ENCODE data around the gene ZIM2.
A peak's percentile ranks its signal among the peaks of the same experiment; 100 is the strongest.

ZIM2 gene

DNA sequence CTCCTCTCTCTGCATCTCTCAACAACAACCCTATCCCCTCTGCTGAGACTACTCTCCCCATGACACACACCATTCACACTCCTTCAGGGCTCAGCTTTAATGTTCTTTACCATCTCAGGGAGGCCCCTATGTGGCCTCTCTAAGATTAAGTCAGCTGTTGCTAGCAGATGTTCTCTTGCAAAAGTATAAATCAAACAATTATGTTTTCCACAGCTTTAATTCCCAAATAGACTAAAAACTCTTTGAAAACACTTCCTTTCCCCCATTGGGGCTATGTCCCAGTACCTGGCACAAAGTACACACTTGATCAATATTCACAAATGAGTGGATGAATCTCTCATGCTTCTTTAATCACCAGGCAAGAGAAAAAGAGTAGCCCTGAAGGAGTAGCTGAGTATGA lies 5.1 kb downstream of the ZIM2 start:
- no peak overlapping the region for H3K27ac ChIP-seq
- no peak overlapping the region for H3K4me2 ChIP-seq
- H4K20me1 ChIP-seq, result no peaks in the 10 kb centered on the region
- H3K36me3 ChIP-seq, result no peaks in the 10 kb centered on the region
- peaks cover 0 to 11% (median 5%) of the 10 kb centered on the region in 10 experiments; a peak in 7 of 20 replicates for H3K4me1 ChIP-seq
- peaks cover 35 to 42% (median 39%) of the 10 kb centered on the region in 11 experiments for H3K9me3 ChIP-seq (replicated peaks in 1 of 11)
- H3K4me3 ChIP-seq, result no peak overlapping the region
- H3K27me3 ChIP-seq, result no peaks in the 10 kb centered on the region
- no peak overlapping the region for H3K9ac ChIP-seq
- no peak for TF ChIP-seq Cebpa-rat (IDR thresholded peaks at IDR 0.05)

GRCh38 chr19:56834564-56835375 lies 5.8 kb downstream of the ZIM2 start:
- Histone ChIP-seq H3K9ac (no peak overlapping the region), H4K20me1 (no peaks in the 10 kb centered on the region), H3K4me1 (peaks cover 0 to 11% (median 5%) of the 10 kb centered on the region in 10 experiments; a peak in 7 of 20 replicates), H3K4me3 (no peak overlapping the region), H3K27me3 (no peaks in the 10 kb centered on the region), H3K4me2 (no peak overlapping the region), H3K36me3 (no peaks in the 10 kb centered on the region), H3K9me3 (replicated peaks in 1 of 11) (peaks cover 29 to 36% (median 33%) of the 10 kb centered on the region in 11 experiments), H3K27ac (no peak overlapping the region)
- TF ChIP-seq Cebpa-rat (IDR thresholded peaks at IDR 0.05), result no peak

DNA sequence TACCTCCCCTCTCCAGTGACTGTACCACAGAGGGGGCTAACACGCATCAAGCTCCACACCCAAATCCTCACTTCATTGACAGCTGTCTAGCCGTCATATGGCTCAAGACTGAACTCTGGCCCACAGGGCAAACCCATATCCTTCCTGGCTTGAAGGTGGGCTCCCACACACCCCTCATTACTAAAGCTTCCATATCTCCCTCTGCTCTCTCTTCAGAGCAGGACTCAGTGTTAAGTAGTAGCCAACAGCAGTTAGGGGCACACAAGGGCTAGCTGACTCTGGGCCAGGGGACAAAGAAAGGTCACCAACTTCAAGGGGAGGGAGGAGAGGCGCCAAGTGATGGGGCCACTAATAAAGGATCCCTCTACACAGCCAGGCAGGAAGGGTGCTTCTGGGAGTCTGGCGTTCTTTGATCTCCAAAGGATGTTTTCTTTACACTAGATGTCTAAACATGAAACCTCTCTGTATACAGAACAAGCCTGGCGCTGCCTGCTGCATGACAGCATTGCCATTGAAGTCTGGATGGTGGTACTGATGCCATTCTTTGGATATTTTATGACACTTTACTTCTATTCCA lies 8.1 kb downstream of the ZIM2 start:
- no peak overlapping the region for H3K4me3 ChIP-seq
- no peak for TF ChIP-seq Cebpa-rat (IDR thresholded peaks at IDR 0.05)
- no peak overlapping the region for H3K4me2 ChIP-seq
- H3K27me3 ChIP-seq, result no peaks in the 10 kb centered on the region
- no peaks in the 10 kb centered on the region for H4K20me1 ChIP-seq
- no peak overlapping the region for H3K27ac ChIP-seq
- no peaks in the 10 kb centered on the region for H3K36me3 ChIP-seq
- peaks cover 0 to 11% (median 5%) of the 10 kb centered on the region in 10 experiments; a peak in 7 of 20 replicates for H3K4me1 ChIP-seq
- peaks cover 6 to 13% (median 10%) of the 10 kb centered on the region in 11 experiments; a peak in 21 of 22 replicates for H3K9me3 ChIP-seq (replicated peaks in 1 of 11)
- H3K9ac ChIP-seq, result no peak overlapping the region

DNA sequence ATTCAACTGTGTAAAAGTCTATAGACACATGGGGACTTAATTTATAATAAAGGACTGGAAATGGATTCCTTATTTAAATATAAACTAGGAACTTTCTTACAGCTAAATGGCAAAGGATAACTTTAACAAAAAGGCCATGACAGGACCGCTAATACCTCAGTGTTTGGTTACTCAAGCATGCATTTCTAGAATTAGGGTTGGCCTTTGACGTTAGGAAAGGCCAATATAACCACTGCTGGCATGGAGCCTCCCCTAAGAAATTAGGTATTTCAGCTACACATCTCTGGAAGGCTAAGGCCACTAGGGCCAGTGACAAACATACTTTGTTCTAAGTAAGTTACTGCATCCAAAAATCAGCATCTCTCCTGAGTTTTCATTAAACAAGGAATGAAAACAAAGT lies 9.3 kb downstream of the ZIM2 start:
- peak overlapping the region in 5 of 11 experiments; percentile 12 to 34 (median 20); a peak in 5 of 22 replicates for H3K4me2 ChIP-seq

GRCh38 chr19:56829596-56829995 lies 10.9 kb downstream of the ZIM2 start:
- Histone ChIP-seq H3K4me2 (no peak overlapping the region), H3K27me3 (no peaks in the 10 kb centered on the region), H3K9me3 (replicated peaks in 1 of 11) (peaks cover 0 to 3% (median 0%) of the 10 kb centered on the region in 11 experiments; a peak in 1 of 22 replicates), H3K4me3 (no peak overlapping the region), H3K4me1 (peaks cover 0 to 9% (median 5%) of the 10 kb centered on the region in 10 experiments; a peak in 7 of 20 replicates), H4K20me1 (no peaks in the 10 kb centered on the region), H3K36me3 (no peaks in the 10 kb centered on the region), H3K9ac (no peak overlapping the region), H3K27ac (no peak overlapping the region)
- no peak for TF ChIP-seq Cebpa-rat (IDR thresholded peaks at IDR 0.05)

More for the DNA sequence above, 9.3 kb downstream of the ZIM2 start:
- Histone ChIP-seq H3K27me3 (no peaks in the 10 kb centered on the region), H3K27ac (no peak overlapping the region), H4K20me1 (no peaks in the 10 kb centered on the region), H3K36me3 (no peaks in the 10 kb centered on the region), H3K9me3 (replicated peaks in 1 of 11) (peaks cover 0 to 3% (median 0%) of the 10 kb centered on the region in 11 experiments; a peak in 3 of 22 replicates), H3K4me3 (no peak overlapping the region), H3K9ac (no peak overlapping the region), H3K4me1 (peaks cover 0 to 11% (median 5%) of the 10 kb centered on the region in 10 experiments; a peak in 7 of 20 replicates)
- TF ChIP-seq Cebpa-rat (IDR thresholded peaks at IDR 0.05), result no peak

DNA sequence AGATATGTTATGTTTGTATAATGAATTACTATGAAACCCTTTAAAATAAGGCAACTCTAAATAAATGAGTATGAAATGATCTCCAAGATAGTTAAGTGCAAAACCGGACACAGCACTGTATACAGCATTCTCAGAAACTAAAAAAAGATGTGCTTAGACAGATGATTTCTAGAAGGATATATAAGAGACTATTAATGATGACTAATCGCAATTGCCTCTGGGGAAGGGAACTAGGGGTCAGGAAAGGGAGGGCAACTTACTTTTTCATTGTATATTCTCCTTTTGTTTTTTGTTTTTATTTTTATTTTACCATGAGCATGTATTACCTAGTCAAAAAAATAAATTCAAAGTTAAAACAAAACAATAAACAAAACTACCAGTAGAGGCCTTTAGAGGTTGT lies 12.8 kb downstream of the ZIM2 start:
- Histone ChIP-seq H3K4me2 (no peak overlapping the region), H3K27ac (no peak overlapping the region), H3K9ac (no peak overlapping the region), H3K27me3 (no peaks in the 10 kb centered on the region), H3K4me3 (no peak overlapping the region), H4K20me1 (no peaks in the 10 kb centered on the region), H3K9me3 (replicated peaks in 1 of 11) (peaks cover 0 to 10% (median 0%) of the 10 kb centered on the region in 11 experiments; a peak in 2 of 22 replicates), H3K36me3 (no peaks in the 10 kb centered on the region), H3K4me1 (peaks cover 0 to 9% (median 5%) of the 10 kb centered on the region in 10 experiments; a peak in 7 of 20 replicates)
- TF ChIP-seq Cebpa-rat (IDR thresholded peaks at IDR 0.05), result no peak

GRCh38 chr19:56823956-56824355 lies 16.6 kb downstream of the ZIM2 start:
- Histone ChIP-seq H3K36me3 (no peaks in the 10 kb centered on the region), H3K4me1 (no peaks in the 10 kb centered on the region), H3K27me3 (no peaks in the 10 kb centered on the region), H3K27ac (no peak overlapping the region), H3K4me2 (no peak overlapping the region), H3K4me3 (no peak overlapping the region), H3K9ac (no peak overlapping the region), H3K9me3 (replicated peaks in 1 of 11) (peaks cover 0 to 8% (median 0%) of the 10 kb centered on the region in 11 experiments; a peak in 2 of 22 replicates), H4K20me1 (no peaks in the 10 kb centered on the region)
- no peak for TF ChIP-seq Cebpa-rat (IDR thresholded peaks at IDR 0.05)

- no peaks in the 10 kb centered on the region for H3K4me1 ChIP-seq
- H4K20me1 ChIP-seq, result no peaks in the 10 kb centered on the region
- no peak overlapping the region for H3K27ac ChIP-seq
- H3K9ac ChIP-seq, result no peak overlapping the region
- H3K27me3 ChIP-seq, result no peaks in the 10 kb centered on the region
- no peaks in the 10 kb centered on the region for H3K36me3 ChIP-seq
- H3K9me3 ChIP-seq (replicated peaks in 1 of 11), result peaks cover 0 to 13% (median 0%) of the 10 kb centered on the region in 11 experiments; a peak in 2 of 22 replicates
- no peak overlapping the region for H3K4me3 ChIP-seq
- TF ChIP-seq Cebpa-rat (IDR thresholded peaks at IDR 0.05), result no peak
- no peak overlapping the region for H3K4me2 ChIP-seq
Measured at GRCh38 chr19:56823417-56823816, 17.1 kb downstream of the ZIM2 start.

DNA sequence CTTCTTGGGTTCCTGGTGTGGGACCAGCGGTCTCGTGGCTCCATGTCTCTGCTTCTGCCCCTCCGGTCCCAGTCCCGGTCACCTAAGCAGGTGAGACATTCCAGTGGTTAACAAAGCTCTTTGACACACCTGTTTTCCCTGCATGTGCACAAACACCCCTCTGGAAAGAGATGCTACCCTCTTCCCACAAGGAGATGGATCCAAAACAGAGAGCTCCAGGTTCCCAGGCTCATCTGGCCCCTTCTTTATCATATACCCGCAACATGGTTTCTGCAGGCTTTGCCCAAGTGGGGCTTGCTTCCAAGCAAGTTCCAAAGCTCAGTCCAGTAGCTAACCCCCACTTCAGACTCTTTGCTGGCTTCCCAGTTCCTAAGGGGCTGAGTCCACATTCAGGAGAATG lies 17.8 kb downstream of the ZIM2 start:
- Histone ChIP-seq H4K20me1 (no peaks in the 10 kb centered on the region), H3K27ac (no peak overlapping the region), H3K4me1 (no peaks in the 10 kb centered on the region), H3K4me3 (no peak overlapping the region), H3K9ac (no peak overlapping the region), H3K9me3 (replicated peaks in 1 of 11) (peaks cover 0 to 13% (median 0%) of the 10 kb centered on the region in 11 experiments; a peak in 2 of 22 replicates), H3K36me3 (no peaks in the 10 kb centered on the region), H3K27me3 (no peaks in the 10 kb centered on the region), H3K4me2 (no peak overlapping the region)
- TF ChIP-seq Cebpa-rat (IDR thresholded peaks at IDR 0.05), result no peak

All from BLaER1 treated with 17β-estradiol and CSF1 and Interleukin-3, amounts not matched to agents 10 nM and 100 nM (cell line).